Tibial nerve (tissue), 3 donors: ENCODE measurements around the gene OR52E5.

Source experiments
- CTCF ChIP-seq, 5 experiments: fragments of 200-600 bp in 3 of 5; fragments of 450-650 bp in 2 of 5; sonication (generic) in 3 of 5; IDR thresholded peaks; one replicate each; pipeline ENCODE4 v1.5.1; 2016 to 2019; ENCODE audit warnings: antibody characterized with exemption in 5 of 5, mild to moderate bottlenecking in 3 of 5, moderate library complexity in 2 of 5
- POLR2A ChIP-seq, 2 donors: fragments of 450-650 bp; IDR thresholded peaks; one replicate each; pipeline ENCODE4 v1.6.1; 2017; ENCODE audit warnings: antibody characterized with exemption in 2 of 2, mild to moderate bottlenecking in 2 of 2, moderate library complexity in 2 of 2

DNA sequence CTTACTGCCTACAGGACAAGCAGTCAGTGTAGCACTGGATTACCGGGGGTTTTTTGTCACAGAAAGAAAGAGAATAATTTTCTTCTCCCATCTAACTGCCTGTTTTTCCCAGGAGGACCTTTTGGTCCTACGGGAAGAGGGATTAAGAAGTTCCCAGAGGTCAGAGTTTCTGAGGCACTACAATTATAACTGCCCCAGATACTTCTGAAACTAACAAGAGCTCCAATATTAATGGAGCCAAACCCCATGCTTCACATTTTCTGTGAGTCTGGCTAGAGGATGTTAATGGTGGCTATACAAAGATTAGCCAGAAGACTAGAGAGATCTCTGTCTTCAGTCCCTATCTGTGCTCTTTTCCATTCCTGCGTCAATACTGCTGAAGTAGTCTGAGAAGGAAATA lies 48.9 kb downstream of the OR52E5 start, which contains the start of gene OR56A3:
- TF ChIP-seq CTCF (IDR thresholded peaks at IDR 0.05) (no peak), POLR2A (IDR thresholded peaks at IDR 0.05) (no peak)
